ENCODE measurements around the gene R3HDM1. TPM values are rescaled to one million over a fixed set of nuclear protein-coding genes. Genes with fewer than 3 reads are reported as not detected.

R3HDM1 gene
- total and polyA plus RNA-seq, 2 donors (not counting 1 experiment from before 2014, with no cell fraction given), result 23.7 to 57.8 TPM

DNA sequence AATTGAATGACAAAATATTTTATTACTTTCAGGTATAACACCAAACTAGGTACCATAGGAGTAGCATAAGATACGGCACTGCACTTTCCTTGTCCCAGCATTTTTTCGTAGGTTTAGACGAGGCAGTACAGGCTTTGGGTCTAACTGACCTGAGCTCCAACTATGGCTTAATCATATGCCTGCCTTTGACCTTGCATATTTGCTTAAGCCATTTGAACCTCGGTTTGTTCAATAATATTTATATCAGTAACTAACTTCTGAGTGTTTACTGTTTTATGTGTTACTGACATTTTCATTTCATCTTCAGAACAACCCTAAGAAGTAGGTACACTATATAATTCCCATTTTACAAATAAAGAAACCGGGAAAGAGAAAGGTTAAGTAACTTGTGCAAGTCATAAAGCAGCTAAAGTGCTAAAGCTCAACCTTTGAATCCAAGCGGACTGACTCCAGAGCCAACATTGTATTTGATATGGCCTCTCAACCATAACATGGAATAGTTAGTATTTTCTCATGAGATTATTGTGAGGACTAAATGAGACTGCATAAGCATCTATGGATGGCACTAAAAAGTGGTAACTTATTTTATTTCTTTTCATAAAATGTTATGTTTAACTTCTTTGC is 104.0 kb downstream of the R3HDM1 start:
- Histone ChIP-seq H3K36me3 (replicated peaks in 1 of 2; ENCODE audit: control extremely low read depth in 1 of 2, control insufficient read depth in 1 of 2, extremely low read depth in 1 of 2, insufficient read depth in 2 of 2, low read length in 1 of 2) (peaks cover 0 to 37% of the 10 kb centered on the region in 2 experiments), H3K27me3 (replicated peaks in 1 of 4; ENCODE audit: control extremely low read depth in 1 of 4, control insufficient read depth in 3 of 4, insufficient read depth in 4 of 4, low read length in 3 of 4) (no peaks in the 10 kb centered on the region), H3K4me2 (replicated peaks; ENCODE audit: low read depth, low read length, poor library complexity, severe bottlenecking) (no peak overlapping the region), H2AFZ (ENCODE audit: insufficient read depth, low read depth, low read length, poor library complexity, severe bottlenecking) (no peak overlapping the region), H3K9ac (ENCODE audit: low read length) (no peak overlapping the region), H3K9me3 (ENCODE audit: control extremely low read depth in 1 of 3, control insufficient read depth in 2 of 3, insufficient read depth in 1 of 3, low read length in 2 of 3) (no peaks in the 10 kb centered on the region), H3K4me3 (ENCODE audit: control extremely low read depth in 1 of 5, extremely low read depth in 1 of 5, insufficient read depth in 1 of 5, low read depth in 2 of 5, low read length in 4 of 5) (no peak overlapping the region), H4K20me1 (ENCODE audit: control insufficient read depth, insufficient read depth, low read length, poor library complexity, severe bottlenecking) (no peaks in the 10 kb centered on the region), H3K79me2 (ENCODE audit: control insufficient read depth, insufficient read depth, low read length) (no peaks in the 10 kb centered on the region), H3K27ac (ENCODE audit: low read length in 2 of 2) (no peak overlapping the region), H3K4me1 (ENCODE audit: control insufficient read depth in 2 of 2, insufficient read depth in 2 of 2, low read length in 2 of 2) (no peaks in the 10 kb centered on the region)
- ChIA-PET POLR2A (no interaction called here), CTCF (no interaction called here)
- H3K9me3 Mint-ChIP-seq (ENCODE audit: insufficient read depth), result no peaks in the 10 kb centered on the region
- no peak overlapping the region for H3K4me3 Mint-ChIP-seq
- H3K27me3 Mint-ChIP-seq, result no peaks in the 10 kb centered on the region
- WGBS (ENCODE audit: insufficient coverage), result 100% methylated on average over 2 of the region's 6 CpGs
- H3K4me1 Mint-ChIP-seq, result no peaks in the 10 kb centered on the region
- DNase-seq (no peak), ATAC-seq (ENCODE audit: low read depth) (no peak)
- TF ChIP-seq EZH2 (IDR thresholded peaks at IDR 0.05; ENCODE audit: borderline replicate concordance, insufficient read depth, low read depth, low read length, poor library complexity, severe bottlenecking) (no peak), CTCF (IDR thresholded peaks at IDR 0.05) (no peak)
- H3K27ac Mint-ChIP-seq, result no peak overlapping the region
- intact Hi-C loops (cut with micrococcal nuclease), result no loop called here

DNA sequence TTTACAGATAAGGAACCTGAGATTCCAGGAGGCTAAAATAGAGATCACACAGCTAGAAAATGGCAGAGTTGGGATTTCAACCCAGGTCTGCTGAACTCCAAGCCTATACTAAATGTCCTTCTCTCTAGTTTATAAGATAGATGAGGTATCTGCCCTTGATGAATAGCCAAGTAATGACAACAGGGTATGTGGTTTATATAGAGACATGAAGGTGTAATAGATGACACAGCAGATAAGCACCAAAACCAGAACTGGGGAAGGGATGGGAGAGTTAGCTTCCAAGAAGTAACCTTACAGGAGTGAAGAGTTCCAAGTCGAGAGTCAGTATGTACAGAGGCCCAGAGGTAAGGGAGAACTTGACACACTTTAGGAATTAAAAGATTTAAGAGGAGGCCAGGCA is 105.7 kb downstream of the R3HDM1 start:
- intact Hi-C loops (cut with micrococcal nuclease), result no loop called here
- H3K27ac Mint-ChIP-seq, result no peak overlapping the region
- ATAC-seq (ENCODE audit: low read depth) (no peak), DNase-seq (no peak)
- no peaks in the 10 kb centered on the region for H3K27me3 Mint-ChIP-seq
- H3K79me2 ChIP-seq (ENCODE audit: control insufficient read depth, insufficient read depth, low read length), result no peaks in the 10 kb centered on the region
- peaks cover 0 to 37% of the 10 kb centered on the region in 2 experiments for H3K36me3 ChIP-seq (replicated peaks in 1 of 2; ENCODE audit: control extremely low read depth in 1 of 2, control insufficient read depth in 1 of 2, extremely low read depth in 1 of 2, insufficient read depth in 2 of 2, low read length in 1 of 2)
- no peak overlapping the region for H3K4me3 Mint-ChIP-seq
- H2AFZ ChIP-seq (ENCODE audit: insufficient read depth, low read depth, low read length, poor library complexity, severe bottlenecking), result no peak overlapping the region
- H3K27ac ChIP-seq (ENCODE audit: low read length in 2 of 2), result no peak overlapping the region
- no peaks in the 10 kb centered on the region for H3K4me1 Mint-ChIP-seq
- ChIA-PET CTCF (no interaction called here), POLR2A (no interaction called here)
- no peak overlapping the region for H3K9ac ChIP-seq (ENCODE audit: low read length)
- H3K4me1 ChIP-seq (ENCODE audit: control insufficient read depth in 2 of 2, insufficient read depth in 2 of 2, low read length in 2 of 2), result no peaks in the 10 kb centered on the region
- no peaks in the 10 kb centered on the region for H4K20me1 ChIP-seq (ENCODE audit: control insufficient read depth, insufficient read depth, low read length, poor library complexity, severe bottlenecking)
- TF ChIP-seq CTCF (IDR thresholded peaks at IDR 0.05) (no peak), EZH2 (IDR thresholded peaks at IDR 0.05; ENCODE audit: borderline replicate concordance, insufficient read depth, low read depth, low read length, poor library complexity, severe bottlenecking) (no peak)
- no CpG with 5 or more reads among the region's 1 CpG for WGBS (ENCODE audit: insufficient coverage)
- no peaks in the 10 kb centered on the region for H3K9me3 ChIP-seq (ENCODE audit: control extremely low read depth in 1 of 3, control insufficient read depth in 2 of 3, insufficient read depth in 1 of 3, low read length in 2 of 3)
- H3K4me3 ChIP-seq (ENCODE audit: control extremely low read depth in 1 of 5, extremely low read depth in 1 of 5, insufficient read depth in 1 of 5, low read depth in 2 of 5, low read length in 4 of 5), result no peak overlapping the region
- no peak overlapping the region for H3K4me2 ChIP-seq (replicated peaks; ENCODE audit: low read depth, low read length, poor library complexity, severe bottlenecking)
- no peaks in the 10 kb centered on the region for H3K27me3 ChIP-seq (replicated peaks in 1 of 4; ENCODE audit: control extremely low read depth in 1 of 4, control insufficient read depth in 3 of 4, insufficient read depth in 4 of 4, low read length in 3 of 4)
- no peaks in the 10 kb centered on the region for H3K9me3 Mint-ChIP-seq (ENCODE audit: insufficient read depth)

All from B cell (primary cell).